Caco-2 (cell line): Measurements from ENCODE around the gene RIMKLA. TPM values are rescaled to one million over a fixed set of nuclear protein-coding genes. Genes with fewer than 3 reads are reported as not detected.
A peak's percentile ranks its signal among the peaks of the same experiment; 100 is the strongest.

Experiments
- BruUV-seq: library from RNA; stranded (reverse); fragments of 400-500 nt; replicated peaks from 2 replicates; lab custom pipeline; 2021; lab: Mats Ljungman, UMichigan
- CTCF ChIA-PET: fragments of 300-600 bp; sonication (Branson Sonifier 250); formaldehyde crosslinking; loops from one replicate; lab custom pipeline; 2022; ENCODE audit warnings: antibody characterized with exemption; lab: Charles Lee
- POLR2A ChIA-PET: fragments of 300-600 bp; sonication (Branson Sonifier 250); formaldehyde crosslinking; loops from one replicate; lab custom pipeline; 2022; ENCODE audit warnings: antibody characterized with exemption; lab: Charles Lee
- DNase-seq, 2 experiments: peaks; one replicate each; pipeline versions ENCODE4 v3.0.0 to v3.0.0-alpha.2; 2020 to 2022
- H3K27me3 ChIP-seq: replicated peaks from 2 replicates; pipeline ENCODE4 v1.6.0; 2011; ENCODE audit warnings: low read length; ENCODE audit not compliant: control insufficient read depth, insufficient read depth
- H3K36me3 ChIP-seq: 2 replicates; pipeline ENCODE4 v1.5.1; 2011; ENCODE audit warnings: low read length; ENCODE audit not compliant: control insufficient read depth, insufficient read depth
- H3K4me1 ChIP-seq: fragments of 250-450 bp; sonication (Bioruptor Pico); 2 replicates; pipeline ENCODE4 v1.5.1; 2020; ENCODE audit warnings: mild to moderate bottlenecking
- H3K4me3 ChIP-seq: 2 replicates; pipeline ENCODE4 v1.5.1; 2011; ENCODE audit warnings: low read depth, mild to moderate bottlenecking, control low read depth, low read length
- H3K9me3 ChIP-seq: fragments of 250-450 bp; sonication (Bioruptor Pico); 2 replicates; pipeline ENCODE4 v1.5.1; 2020; ENCODE audit warnings: mild to moderate bottlenecking, moderate library complexity
- H3K27ac Mint-ChIP-seq: one replicate; pipeline ENCODE4 v1.8.0; 2022; ENCODE audit warnings: mixed read lengths; ENCODE audit not compliant: unreplicated experiment
- H3K27me3 Mint-ChIP-seq: one replicate; pipeline ENCODE4 v1.8.0; 2022; ENCODE audit warnings: mixed read lengths; ENCODE audit not compliant: insufficient read depth, unreplicated experiment
- H3K36me3 Mint-ChIP-seq: one replicate; pipeline ENCODE4 v1.8.0; 2022; ENCODE audit warnings: mild to moderate bottlenecking, mixed read lengths; ENCODE audit not compliant: insufficient read depth, unreplicated experiment
- H3K4me1 Mint-ChIP-seq: one replicate; pipeline ENCODE4 v1.8.0; 2022; ENCODE audit warnings: low read depth, mixed read lengths; ENCODE audit not compliant: unreplicated experiment
- H3K4me3 Mint-ChIP-seq: one replicate; pipeline ENCODE4 v1.8.0; 2022; ENCODE audit warnings: mild to moderate bottlenecking, moderate library complexity, mixed read lengths; ENCODE audit not compliant: unreplicated experiment
- H3K9me3 Mint-ChIP-seq: one replicate; pipeline ENCODE4 v1.8.0; 2022; ENCODE audit warnings: mixed read lengths; ENCODE audit not compliant: unreplicated experiment
- intact Hi-C: fragments of 100-400 bp; cut with micrococcal nuclease; formaldehyde crosslinking; loops from one replicate; pipeline ENCODE4 v1.10.0; 2022; ENCODE audit not compliant: unreplicated experiment
- total RNA-seq: library from RNA; stranded (reverse); gene quantifications from 2 replicates; pipeline ENCODE4 v1.2.3, GENCODE V29; 2022
- TF ChIP-seq, protein P1 (sequence below), 2 experiments: fragments of 200-600 bp in 1 of 2; IDR thresholded peaks; 1 replicate in 1 of 2; 2 replicates in 1 of 2; pipeline versions ENCODE4 v1.5.1 to v1.8.0; 2011 to 2022; ENCODE audit warnings: antibody characterized with exemption in 1 of 2, control low read depth in 1 of 2, inconsistent platforms in 1 of 2, low read depth in 1 of 2, low read length in 1 of 2, mild to moderate bottlenecking in 1 of 2, moderate library complexity in 1 of 2; ENCODE audit not compliant: insufficient read depth in 1 of 2, severe bottlenecking in 1 of 2, unreplicated experiment in 1 of 2

The RIMKLA gene
- total RNA-seq, 1 experiment from 2014 or later: 12.4 TPM

DNA sequence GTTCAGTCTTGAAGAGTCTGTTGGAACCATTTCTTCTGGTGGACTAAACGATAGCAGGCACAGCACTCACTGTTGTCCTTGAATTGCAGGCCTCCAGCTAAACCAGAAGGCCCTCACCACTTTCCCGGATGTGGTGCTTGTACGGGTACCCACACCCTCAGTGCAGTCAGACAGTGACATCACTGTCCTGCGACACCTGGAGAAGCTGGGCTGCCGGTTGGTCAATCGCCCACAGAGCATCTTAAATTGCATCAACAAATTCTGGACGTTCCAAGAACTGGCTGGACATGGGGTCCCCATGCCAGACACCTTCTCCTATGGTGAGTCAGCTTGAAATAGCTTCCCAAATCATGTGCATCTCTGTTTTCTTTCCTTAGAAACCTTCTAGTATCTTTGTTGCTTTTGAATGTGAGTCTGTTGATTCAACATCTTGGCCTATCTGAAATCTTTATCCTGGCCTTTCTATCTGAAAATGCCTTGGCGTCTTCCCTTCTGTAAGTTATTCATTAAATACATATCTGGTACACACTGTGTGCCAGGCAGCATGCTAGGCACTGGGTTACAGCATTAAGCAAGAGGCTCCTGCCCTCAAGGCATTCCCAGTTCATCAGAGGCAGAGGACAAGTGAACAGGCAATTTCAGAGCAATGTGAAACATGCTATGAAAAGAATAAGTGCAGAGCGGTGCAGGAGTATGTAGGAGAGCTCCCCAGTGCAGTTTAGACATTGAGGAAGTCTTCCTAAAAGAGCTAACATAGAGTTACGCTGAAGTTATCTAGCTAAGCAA, 18.9 kb downstream of the RIMKLA start:
- H3K36me3 ChIP-seq: no peaks in the 10 kb centered on the region; the same call in none of the 2 replicates
- no peak for DNase-seq
- no TSS peak for BruUV-seq
- no peaks in the 10 kb centered on the region for H3K27me3 Mint-ChIP-seq
- H3K9me3 ChIP-seq: no peaks in the 10 kb centered on the region
- POLR2A ChIA-PET: no interaction called here
- H3K4me1 Mint-ChIP-seq: no peaks in the 10 kb centered on the region
- CTCF ChIA-PET: no interaction called here
- intact Hi-C loops: no loop called here
- H3K27me3 ChIP-seq: no peaks in the 10 kb centered on the region
- H3K4me3 Mint-ChIP-seq: no peak overlapping the region
- peaks cover 1% of the 10 kb centered on the region for H3K36me3 Mint-ChIP-seq
- H3K9me3 Mint-ChIP-seq: no peaks in the 10 kb centered on the region
- no peaks in the 10 kb centered on the region for H3K4me1 ChIP-seq
- H3K4me3 ChIP-seq: no peak overlapping the region
- TF ChIP-seq, protein P1, sequence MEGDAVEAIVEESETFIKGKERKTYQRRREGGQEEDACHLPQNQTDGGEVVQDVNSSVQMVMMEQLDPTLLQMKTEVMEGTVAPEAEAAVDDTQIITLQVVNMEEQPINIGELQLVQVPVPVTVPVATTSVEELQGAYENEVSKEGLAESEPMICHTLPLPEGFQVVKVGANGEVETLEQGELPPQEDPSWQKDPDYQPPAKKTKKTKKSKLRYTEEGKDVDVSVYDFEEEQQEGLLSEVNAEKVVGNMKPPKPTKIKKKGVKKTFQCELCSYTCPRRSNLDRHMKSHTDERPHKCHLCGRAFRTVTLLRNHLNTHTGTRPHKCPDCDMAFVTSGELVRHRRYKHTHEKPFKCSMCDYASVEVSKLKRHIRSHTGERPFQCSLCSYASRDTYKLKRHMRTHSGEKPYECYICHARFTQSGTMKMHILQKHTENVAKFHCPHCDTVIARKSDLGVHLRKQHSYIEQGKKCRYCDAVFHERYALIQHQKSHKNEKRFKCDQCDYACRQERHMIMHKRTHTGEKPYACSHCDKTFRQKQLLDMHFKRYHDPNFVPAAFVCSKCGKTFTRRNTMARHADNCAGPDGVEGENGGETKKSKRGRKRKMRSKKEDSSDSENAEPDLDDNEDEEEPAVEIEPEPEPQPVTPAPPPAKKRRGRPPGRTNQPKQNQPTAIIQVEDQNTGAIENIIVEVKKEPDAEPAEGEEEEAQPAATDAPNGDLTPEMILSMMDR (IDR thresholded peaks at IDR 0.05; ENCODE audit: insufficient read depth in 1 of 2, low read depth in 1 of 2, low read length in 1 of 2, severe bottlenecking in 1 of 2, unreplicated experiment in 1 of 2): no peak
- no peak overlapping the region for H3K27ac Mint-ChIP-seq

DNA sequence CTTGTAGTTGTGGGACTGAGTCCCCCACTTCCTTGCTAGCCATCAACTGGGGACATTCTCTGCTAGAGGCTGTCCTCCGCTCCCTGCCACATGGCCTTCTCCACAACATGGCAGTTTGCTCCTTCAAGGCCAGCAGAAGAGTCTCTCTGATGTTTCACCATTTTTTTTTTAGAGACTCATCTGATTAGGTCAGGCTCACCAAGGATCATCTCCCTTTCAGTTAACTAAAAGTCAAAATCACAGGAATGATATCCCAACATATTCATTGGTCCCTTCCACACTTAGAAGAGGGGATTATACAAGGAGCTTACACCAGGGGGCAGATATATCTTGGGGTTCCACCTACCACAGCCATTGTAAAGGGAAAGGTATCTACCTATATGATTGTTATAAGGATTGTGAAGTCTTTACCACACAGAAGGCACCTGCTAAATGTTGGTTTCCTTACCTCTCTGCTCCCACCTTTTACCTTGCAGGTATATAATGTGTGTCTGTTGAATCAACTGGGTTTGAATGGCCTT, 23.3 kb downstream of the RIMKLA start:
- no peaks in the 10 kb centered on the region; the same call in 1 of the 2 replicates for H3K36me3 ChIP-seq
- Mint-ChIP-seq H3K27me3 (no peaks in the 10 kb centered on the region), H3K4me1 (no peaks in the 10 kb centered on the region), H3K36me3 (peaks cover 14% of the 10 kb centered on the region), H3K9me3 (no peaks in the 10 kb centered on the region), H3K27ac (no peak overlapping the region), H3K4me3 (no peak overlapping the region)
- TF ChIP-seq, protein P1 (IDR thresholded peaks at IDR 0.05; ENCODE audit: insufficient read depth in 1 of 2, low read depth in 1 of 2, low read length in 1 of 2, severe bottlenecking in 1 of 2, unreplicated experiment in 1 of 2): peak in 1 of 2 experiments; percentile 19
- H3K27me3 ChIP-seq: no peaks in the 10 kb centered on the region
- no peaks in the 10 kb centered on the region for H3K4me1 ChIP-seq
- CTCF ChIA-PET: no interaction called here
- H3K4me3 ChIP-seq: no peak overlapping the region
- intact Hi-C loops: no loop called here
- DNase-seq: no peak
- POLR2A ChIA-PET: no interaction called here
- H3K9me3 ChIP-seq: no peaks in the 10 kb centered on the region
- no TSS peak for BruUV-seq

DNA sequence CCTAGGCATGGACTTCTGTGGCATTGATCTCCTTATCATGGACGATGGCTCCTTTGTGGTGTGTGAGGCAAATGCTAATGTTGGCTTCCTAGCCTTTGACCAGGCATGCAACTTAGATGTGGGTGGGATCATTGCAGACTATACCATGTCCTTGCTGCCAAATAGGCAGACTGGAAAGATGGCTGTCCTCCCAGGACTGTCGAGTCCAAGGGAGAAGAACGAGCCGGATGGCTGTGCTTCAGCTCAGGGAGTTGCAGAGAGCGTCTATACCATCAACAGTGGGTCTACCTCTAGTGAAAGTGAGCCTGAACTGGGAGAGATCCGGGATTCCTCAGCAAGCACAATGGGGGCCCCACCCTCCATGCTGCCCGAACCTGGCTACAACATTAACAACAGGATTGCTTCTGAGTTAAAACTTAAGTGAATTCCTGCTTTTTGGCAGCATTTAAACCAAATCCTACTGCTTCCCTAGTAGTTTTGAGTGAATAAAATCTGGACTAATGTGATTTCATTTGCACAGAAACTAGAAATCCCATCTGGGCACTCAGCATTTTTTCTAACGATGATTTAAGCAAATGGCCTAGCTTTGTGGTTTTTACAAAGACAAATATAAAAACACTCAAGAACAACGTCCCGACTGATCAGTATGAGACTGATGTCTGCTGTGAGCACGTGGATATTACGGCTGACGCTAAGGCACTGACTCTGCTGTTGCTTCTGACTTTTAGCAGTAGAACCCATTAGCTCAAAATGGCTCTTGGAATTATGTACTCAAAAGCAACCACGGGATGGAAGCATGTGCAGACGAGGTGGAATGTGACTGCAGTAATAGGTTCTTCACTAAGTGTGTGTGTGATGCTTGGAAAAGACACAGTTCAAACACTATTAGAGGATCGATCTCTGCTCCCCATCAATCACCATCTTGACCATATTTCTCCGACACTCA, 34.2 kb downstream of the RIMKLA start:
- Histone ChIP-seq H3K27me3 (no peaks in the 10 kb centered on the region), H3K4me3 (no peak overlapping the region), H3K36me3 (no peaks in the 10 kb centered on the region), H3K4me1 (no peaks in the 10 kb centered on the region), H3K9me3 (no peaks in the 10 kb centered on the region)
- intact Hi-C loops: no loop called here
- TF ChIP-seq, protein P1 (IDR thresholded peaks at IDR 0.05; ENCODE audit: insufficient read depth in 1 of 2, low read depth in 1 of 2, low read length in 1 of 2, severe bottlenecking in 1 of 2, unreplicated experiment in 1 of 2): no peak
- Mint-ChIP-seq H3K4me1 (no peaks in the 10 kb centered on the region), H3K9me3 (no peaks in the 10 kb centered on the region), H3K36me3 (peaks cover 10% of the 10 kb centered on the region), H3K27ac (no peak overlapping the region), H3K27me3 (no peaks in the 10 kb centered on the region), H3K4me3 (no peak overlapping the region)
- BruUV-seq: no TSS peak
- no peak for DNase-seq
- CTCF ChIA-PET: no interaction called here
- POLR2A ChIA-PET: interaction anchor here (1.3 kb wide), 1 partner anchor 42 kb away, joined by 3 read pairs; no protein-coding TSS in a partner anchor
